ENCODE measurements around the gene PLCXD1.
"Not testable (repeated sequence)": the region's sequence is repeated elsewhere in the genome, so short reads cannot be mapped to it uniquely, and the experiment has no call there.

Gene PLCXD1

GRCh38 chrX:292900-293897, 12.0 kb downstream of the PLCXD1 start:
- no peak for DNase-seq (ENCODE audit: low read depth, low spot score)

- DNase-seq (ENCODE audit: low read depth, low spot score), result no peak
These were observed 14.0 kb downstream of the PLCXD1 start for GRCh38 chrX:295136-295535.

DNA sequence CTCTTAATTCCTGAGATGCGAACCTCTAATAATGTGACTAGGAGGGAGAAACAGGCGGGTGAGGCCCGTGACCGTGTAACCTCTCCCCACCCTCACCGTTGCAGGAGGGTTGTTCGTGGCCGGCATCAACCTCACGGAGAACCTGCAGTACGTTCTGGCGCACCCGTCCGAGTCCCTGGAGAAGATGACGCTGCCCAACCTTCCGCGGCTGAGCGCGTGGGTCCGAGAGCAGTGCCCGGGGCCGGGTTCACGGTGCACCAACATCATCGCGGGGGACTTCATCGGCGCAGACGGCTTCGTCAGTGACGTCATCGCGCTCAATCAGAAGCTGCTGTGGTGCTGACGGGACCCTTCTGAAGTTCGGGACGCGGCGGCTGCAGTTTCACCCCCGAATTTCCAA, 17.8 kb downstream of the PLCXD1 start:
- no peak for DNase-seq (ENCODE audit: low read depth, low spot score)

- no peak for DNase-seq (ENCODE audit: low read depth, low spot score)
These were observed 19.2 kb downstream of the PLCXD1 start for GRCh38 chrX:300334-300733.

DNA sequence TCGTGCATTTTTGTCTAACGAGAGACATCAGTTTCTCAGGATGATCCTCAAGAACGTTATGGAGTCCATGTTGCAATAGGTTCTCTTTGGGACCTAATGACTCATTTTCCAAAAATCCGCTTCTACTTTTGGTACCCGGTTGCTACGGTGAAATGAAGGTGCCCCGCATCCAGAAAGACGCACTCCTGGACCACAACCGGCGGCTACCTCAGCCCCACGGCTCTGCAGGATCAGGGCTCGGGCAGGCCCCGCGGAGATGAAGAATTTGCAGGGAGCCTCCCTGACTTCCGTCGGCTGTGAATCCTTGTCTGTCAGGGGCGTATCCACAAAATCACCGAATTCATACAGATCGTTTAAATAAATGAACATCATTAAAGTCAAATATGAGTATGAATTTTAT, 21.8 kb downstream of the PLCXD1 start:
- DNase-seq (ENCODE audit: low read depth, low spot score), result no peak

- DNase-seq (ENCODE audit: low read depth, low spot score), result not testable (repeated sequence)
These were observed 24.8 kb downstream of the PLCXD1 start for GRCh38 chrX:305781-306613.

DNA sequence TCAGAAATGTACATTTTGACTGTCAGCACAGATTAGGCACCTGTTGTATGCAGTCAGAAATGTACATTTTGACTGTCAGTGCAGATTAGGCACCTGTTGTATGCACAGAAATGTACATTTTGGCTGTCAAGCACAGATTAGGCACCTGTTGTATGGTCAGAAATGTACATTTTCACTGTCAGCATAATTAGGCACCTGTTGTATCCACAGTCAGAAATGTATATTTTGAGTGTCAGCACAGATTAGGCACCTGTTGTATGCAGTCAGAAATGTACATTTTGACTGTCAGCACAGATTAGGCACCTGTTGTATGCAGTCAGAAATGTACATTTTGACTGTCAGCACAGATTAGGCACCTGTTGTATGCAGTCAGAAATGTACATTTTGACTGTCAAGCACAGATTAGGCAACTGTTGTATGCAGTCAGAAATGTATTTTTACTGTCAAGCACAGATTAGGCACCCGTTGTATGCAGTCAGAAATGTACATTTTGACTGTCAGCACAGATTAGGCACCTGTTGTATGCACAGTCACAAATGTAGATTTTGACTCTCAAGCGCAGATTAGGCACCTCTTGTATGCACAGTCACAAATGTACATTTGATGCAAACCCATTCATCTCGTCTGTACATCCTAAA, 25.6 kb downstream of the PLCXD1 start:
- not testable (repeated sequence) for DNase-seq (ENCODE audit: low read depth, low spot score)

DNA sequence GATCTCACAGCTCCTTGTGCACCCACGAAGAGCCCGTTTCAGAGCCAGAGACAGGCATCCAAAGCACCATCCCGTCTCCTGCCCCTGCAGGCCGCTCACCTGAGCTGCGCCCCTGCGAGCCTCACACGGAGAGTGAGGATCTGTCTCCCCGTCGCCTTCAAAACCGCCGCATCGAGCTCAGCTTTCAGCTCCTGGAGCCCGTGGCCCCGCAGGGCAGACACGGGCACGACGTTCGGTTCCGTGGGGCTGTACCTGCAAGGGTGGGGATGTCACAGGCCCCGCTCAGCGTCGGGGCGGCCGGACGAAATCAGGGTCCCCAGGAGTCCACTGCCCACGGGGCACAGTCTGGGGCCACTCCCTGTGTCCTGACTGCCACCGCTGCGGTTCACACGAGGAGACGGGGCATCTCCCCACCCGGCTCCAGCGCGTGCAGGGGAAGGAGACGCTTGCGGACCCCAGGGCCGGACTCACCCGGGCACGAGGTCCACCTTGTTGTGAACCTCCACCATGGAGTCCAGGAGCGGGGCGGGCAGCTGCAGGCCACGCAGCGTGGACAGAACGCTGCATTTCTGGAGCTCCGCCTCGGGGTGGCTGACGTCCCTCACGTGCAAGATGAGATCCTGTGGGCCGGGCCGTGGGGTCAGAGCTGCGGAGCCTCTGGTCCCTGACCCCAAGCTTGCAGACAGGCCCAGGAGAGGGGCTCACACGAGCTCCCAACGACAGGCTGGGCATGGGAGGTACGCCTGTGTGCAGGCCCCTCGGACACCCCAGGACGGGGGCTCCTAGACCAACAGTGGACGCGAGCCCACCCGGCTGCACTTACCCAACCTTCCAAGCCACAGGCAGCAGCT, 26.3 kb downstream of the PLCXD1 start:
- DNase-seq (ENCODE audit: low read depth, low spot score), result no peak

- no peak for DNase-seq (ENCODE audit: low read depth, low spot score)
These were observed 27.8 kb downstream of the PLCXD1 start for GRCh38 chrX:308821-309520.

- no peak for DNase-seq (ENCODE audit: low read depth, low spot score)
These were observed 29.5 kb downstream of the PLCXD1 start for GRCh38 chrX:310621-311155.

DNA sequence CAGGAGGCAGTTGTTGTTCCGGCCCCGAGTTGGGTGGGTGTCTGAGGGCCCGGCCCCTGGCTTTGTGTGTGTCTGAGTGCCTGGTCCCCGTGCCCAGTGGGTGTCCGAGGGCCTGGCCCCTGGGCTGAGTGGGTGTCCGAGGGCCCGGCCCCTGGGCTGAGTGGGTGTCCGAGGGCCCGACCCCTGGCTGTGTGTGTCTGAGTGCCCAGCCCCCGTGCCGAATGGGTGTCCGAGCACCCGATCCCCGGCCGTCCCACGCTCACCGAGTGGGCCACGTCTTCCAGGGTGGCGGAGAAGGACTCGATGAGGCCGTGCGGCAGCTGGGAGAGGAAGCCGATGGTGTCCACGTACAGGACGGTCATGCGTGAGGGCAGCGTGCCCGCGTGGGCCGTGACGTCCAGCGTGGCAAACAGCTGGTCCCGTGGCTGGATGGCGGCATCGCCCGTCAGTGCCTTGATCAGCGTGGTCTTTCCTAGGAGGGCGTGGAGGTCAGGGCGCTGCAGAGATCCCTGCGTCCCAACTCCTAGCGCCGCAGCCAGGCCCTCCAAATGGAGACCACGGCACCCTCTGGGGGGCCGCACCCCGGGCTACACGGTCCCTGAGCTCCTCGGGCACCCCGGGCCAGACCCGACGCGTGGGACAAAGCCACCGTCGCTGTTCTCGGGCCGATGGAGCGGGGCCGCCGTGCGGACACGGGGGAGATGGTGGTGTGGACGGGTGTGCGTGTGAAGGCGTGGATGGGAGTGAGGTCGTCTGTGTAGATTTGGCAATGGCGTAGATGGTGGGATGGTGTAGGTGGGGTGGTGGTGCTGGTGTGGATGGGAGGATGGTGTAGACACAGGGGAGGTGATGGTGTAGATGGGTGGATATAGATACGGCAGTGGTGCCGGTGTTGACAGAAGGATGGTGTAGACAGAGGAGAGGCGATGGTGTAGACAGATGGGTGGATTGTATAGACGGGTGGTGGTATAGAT, 30.3 kb downstream of the PLCXD1 start:
- no peak for DNase-seq (ENCODE audit: low read depth, low spot score)

- DNase-seq (ENCODE audit: low read depth, low spot score), result no peak
These were observed 31.6 kb downstream of the PLCXD1 start for GRCh38 chrX:312621-313331.

GRCh38 chrX:313546-313945, 32.4 kb downstream of the PLCXD1 start:
- DNase-seq (ENCODE audit: low read depth, low spot score), result no peak

DNA sequence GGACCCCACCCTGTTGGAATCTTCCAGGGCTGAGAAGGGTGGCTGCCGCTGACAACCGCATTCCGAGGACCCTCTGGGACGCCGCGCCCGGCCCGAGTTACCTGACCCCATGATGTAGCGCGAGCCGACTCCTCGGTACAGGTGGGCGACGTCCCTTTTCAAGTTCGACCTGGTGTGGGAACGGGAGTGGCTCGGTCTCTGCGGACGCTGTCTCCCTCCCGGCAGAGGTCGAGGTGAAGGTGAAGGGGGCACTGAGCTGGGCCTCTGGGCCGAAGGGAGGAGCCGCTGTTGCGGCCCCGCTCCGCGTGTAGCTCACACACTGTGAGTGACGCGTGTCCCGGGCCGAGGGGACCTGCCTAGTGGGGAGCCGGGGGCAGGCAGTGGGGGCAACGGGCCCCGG, 32.9 kb downstream of the PLCXD1 start:
- DNase-seq (ENCODE audit: low read depth, low spot score), result no peak

- no peak for DNase-seq (ENCODE audit: low read depth, low spot score)
These were observed 33.8 kb downstream of the PLCXD1 start for GRCh38 chrX:314781-315595.

- no peak for DNase-seq (ENCODE audit: low read depth, low spot score)
These were observed 35.5 kb downstream of the PLCXD1 start for GRCh38 chrX:316351-317325.
